Neural crest cell (in vitro differentiated cells): ENCODE results near the gene ZBTB20. TPM values are rescaled to one million over a fixed set of nuclear protein-coding genes. Genes with fewer than 3 reads are reported as not detected.

Experiments
- DNase-seq: peaks from one replicate; pipeline ENCODE4 v3.0.0; 2021; ENCODE audit warnings: low read depth, mixed read lengths, low spot score
- H3K27ac Mint-ChIP-seq: one replicate; pipeline ENCODE4 v1.8.0; 2021; ENCODE audit warnings: mild to moderate bottlenecking, mixed read lengths; ENCODE audit not compliant: unreplicated experiment
- H3K27me3 Mint-ChIP-seq: 2 replicates; pipeline ENCODE4 v1.8.0; 2021; ENCODE audit warnings: low read depth, mild to moderate bottlenecking, mixed read lengths
- H3K36me3 Mint-ChIP-seq: 2 replicates; pipeline ENCODE4 v1.8.0; 2021; ENCODE audit warnings: low read depth, mild to moderate bottlenecking, mixed read lengths
- H3K4me1 Mint-ChIP-seq: 2 replicates; pipeline ENCODE4 v1.8.0; 2021; ENCODE audit warnings: mixed read lengths
- H3K4me3 Mint-ChIP-seq: one replicate; pipeline ENCODE4 v1.8.0; 2021; ENCODE audit warnings: mild to moderate bottlenecking, mixed read lengths
- H3K9me3 Mint-ChIP-seq: 2 replicates; pipeline ENCODE4 v1.8.0; 2021; ENCODE audit warnings: mixed read lengths
- total RNA-seq: library from RNA; stranded (reverse); gene quantifications from 2 replicates; pipeline ENCODE4 v1.2.1, GENCODE V29; 2021
- TF ChIP-seq, protein P1 (sequence below): fragments of 200-600 bp; sonication (generic); conservative IDR thresholded peaks from 2 replicates; pipeline ENCODE4 v1.5.0; 2021; ENCODE audit warnings: antibody characterized with exemption, mild to moderate bottlenecking

The ZBTB20 gene
- total RNA-seq, 1 donor from 2014 or later: 12.4 TPM

DNA sequence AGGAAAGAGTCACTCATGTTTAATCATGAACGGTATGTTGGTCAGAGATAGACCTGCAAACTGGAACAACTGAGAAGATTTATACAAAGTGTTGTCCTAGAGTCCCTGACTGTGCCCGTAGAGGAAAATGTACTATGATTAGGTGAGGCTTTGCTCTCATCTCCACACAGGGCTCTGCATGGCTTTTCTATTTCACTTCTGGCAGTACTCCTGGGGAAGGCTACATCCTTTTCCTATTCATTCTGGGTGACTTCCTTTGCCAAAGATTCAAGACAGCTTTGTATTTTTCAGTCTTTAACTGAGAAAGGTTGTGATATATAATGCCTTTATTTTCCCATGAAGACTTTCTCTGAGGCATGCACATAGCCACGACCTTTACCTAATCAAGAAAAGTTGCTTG lies 414.7 kb downstream of the ZBTB20 start:
- no peak for DNase-seq
- TF ChIP-seq, protein P1, sequence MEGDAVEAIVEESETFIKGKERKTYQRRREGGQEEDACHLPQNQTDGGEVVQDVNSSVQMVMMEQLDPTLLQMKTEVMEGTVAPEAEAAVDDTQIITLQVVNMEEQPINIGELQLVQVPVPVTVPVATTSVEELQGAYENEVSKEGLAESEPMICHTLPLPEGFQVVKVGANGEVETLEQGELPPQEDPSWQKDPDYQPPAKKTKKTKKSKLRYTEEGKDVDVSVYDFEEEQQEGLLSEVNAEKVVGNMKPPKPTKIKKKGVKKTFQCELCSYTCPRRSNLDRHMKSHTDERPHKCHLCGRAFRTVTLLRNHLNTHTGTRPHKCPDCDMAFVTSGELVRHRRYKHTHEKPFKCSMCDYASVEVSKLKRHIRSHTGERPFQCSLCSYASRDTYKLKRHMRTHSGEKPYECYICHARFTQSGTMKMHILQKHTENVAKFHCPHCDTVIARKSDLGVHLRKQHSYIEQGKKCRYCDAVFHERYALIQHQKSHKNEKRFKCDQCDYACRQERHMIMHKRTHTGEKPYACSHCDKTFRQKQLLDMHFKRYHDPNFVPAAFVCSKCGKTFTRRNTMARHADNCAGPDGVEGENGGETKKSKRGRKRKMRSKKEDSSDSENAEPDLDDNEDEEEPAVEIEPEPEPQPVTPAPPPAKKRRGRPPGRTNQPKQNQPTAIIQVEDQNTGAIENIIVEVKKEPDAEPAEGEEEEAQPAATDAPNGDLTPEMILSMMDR: no peak
- Mint-ChIP-seq H3K36me3 (no peaks in the 10 kb centered on the region), H3K9me3 (no peaks in the 10 kb centered on the region), H3K4me1 (no peaks in the 10 kb centered on the region), H3K27ac (no peak overlapping the region), H3K4me3 (no peak overlapping the region), H3K27me3 (no peaks in the 10 kb centered on the region)

DNA sequence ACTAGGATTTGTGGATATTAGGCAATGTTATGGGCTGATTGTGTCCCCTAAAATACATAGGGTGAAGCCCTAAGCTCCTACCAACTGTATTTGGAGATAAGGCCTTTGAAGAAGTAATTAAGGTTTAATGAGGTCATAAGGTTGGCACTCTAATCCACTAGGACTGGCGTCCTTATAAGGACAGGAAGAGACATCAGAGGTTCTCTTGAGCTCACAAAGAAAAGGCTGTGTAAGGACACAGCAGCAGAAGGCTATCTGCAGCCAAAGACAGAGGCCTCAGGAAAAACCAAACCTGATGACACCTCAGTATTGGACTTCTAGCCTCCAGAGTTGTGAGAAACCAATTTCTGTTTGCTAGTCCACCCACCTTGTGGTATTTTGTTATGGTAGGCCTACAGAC lies 416.7 kb downstream of the ZBTB20 start:
- Mint-ChIP-seq H3K4me1 (no peaks in the 10 kb centered on the region), H3K9me3 (no peaks in the 10 kb centered on the region), H3K27ac (no peak overlapping the region), H3K4me3 (no peak overlapping the region), H3K27me3 (no peaks in the 10 kb centered on the region), H3K36me3 (no peaks in the 10 kb centered on the region)
- DNase-seq: no peak
- TF ChIP-seq, protein P1: no peak

DNA sequence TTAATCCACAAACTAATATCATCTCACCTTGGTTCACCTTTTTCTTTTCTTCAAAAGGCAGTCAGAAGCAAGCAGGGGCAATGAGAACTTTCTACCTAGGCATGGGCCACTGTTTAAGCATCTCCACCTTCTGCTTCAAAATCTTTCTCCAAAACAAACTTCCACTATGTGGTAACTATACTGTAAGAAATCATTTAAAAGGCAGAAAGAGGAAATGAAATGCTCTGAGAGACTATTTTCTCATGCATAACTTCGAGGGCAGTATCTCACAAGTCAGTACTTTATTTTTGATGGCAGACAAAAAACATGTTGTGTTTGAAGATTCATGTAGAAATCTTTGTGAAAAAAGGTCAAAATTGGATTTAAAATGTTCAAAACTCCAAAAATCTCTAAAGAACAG lies 419.7 kb downstream of the ZBTB20 start:
- Mint-ChIP-seq H3K9me3 (no peaks in the 10 kb centered on the region), H3K4me1 (no peaks in the 10 kb centered on the region), H3K4me3 (no peak overlapping the region), H3K27ac (no peak overlapping the region), H3K36me3 (no peaks in the 10 kb centered on the region), H3K27me3 (no peaks in the 10 kb centered on the region)
- no peak for DNase-seq
- TF ChIP-seq, protein P1: no peak

DNA sequence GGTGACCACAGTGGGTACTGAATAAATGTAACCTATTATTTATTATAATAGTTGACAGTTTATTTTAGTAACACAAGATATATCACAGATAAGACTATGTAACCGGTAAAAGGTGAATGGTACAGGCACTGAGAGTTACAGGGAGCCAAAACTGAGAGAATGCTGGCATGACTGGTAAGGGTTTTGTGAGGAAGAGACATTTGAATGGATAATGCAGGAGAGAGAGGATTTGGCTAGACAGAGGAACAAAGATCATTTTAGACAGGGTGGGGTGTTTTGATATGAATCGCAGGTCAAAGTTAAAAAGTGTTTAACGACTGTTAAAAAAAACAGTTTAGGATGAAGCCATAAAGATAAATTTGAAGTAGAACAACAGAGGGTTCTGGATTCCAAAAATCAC lies 421.1 kb downstream of the ZBTB20 start:
- Mint-ChIP-seq H3K4me1 (no peaks in the 10 kb centered on the region), H3K9me3 (no peaks in the 10 kb centered on the region), H3K36me3 (no peaks in the 10 kb centered on the region), H3K4me3 (no peak overlapping the region), H3K27me3 (no peaks in the 10 kb centered on the region), H3K27ac (no peak overlapping the region)
- no peak for DNase-seq
- TF ChIP-seq, protein P1: no peak

DNA sequence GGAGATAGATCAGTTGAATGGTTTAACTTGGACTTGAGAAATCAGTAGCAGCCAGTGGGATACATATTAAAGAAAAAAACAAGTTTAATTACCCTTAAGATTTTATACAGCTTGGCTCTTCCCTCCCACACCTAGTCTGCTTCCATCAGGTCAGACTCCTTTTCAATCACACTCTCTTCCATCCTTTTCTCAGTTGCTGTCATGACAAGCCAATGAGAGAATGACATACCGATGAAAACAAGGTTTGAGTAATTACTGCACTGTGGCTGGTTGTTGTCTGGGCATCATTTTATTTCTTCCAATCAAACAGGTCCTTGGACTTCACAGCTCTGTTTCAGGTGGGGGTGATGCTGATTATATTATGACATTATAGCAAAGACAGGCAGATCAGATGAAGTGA lies 424.6 kb downstream of the ZBTB20 start:
- Mint-ChIP-seq H3K36me3 (no peaks in the 10 kb centered on the region), H3K9me3 (no peaks in the 10 kb centered on the region), H3K4me3 (no peak overlapping the region), H3K27me3 (no peaks in the 10 kb centered on the region), H3K4me1 (no peaks in the 10 kb centered on the region), H3K27ac (no peak overlapping the region)
- DNase-seq: no peak
- TF ChIP-seq, protein P1: no peak

DNA sequence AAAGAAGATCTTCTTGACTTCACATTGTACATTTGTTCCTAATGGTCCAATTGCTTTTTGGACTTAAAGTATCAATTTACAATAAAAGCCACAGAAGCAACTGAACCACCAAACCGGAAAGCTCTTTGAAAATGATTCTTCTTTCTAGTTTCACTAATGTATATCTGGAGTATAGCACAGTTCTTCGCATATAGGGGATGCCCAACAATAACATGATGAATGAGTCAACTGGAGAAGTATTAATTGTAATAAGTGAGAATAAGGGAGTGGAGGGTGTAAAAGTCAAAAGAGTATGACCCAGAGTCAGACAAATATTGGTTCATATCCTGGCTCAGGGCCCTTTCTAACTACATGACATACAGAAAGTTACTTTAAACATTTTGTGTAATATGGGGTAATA lies 425.2 kb downstream of the ZBTB20 start:
- Mint-ChIP-seq H3K27me3 (no peaks in the 10 kb centered on the region), H3K9me3 (no peaks in the 10 kb centered on the region), H3K27ac (no peak overlapping the region), H3K4me1 (no peaks in the 10 kb centered on the region), H3K36me3 (no peaks in the 10 kb centered on the region), H3K4me3 (no peak overlapping the region)
- TF ChIP-seq, protein P1: no peak
- DNase-seq: no peak
